Lung (tissue), 12 donors: ENCODE data around the gene FNIP1. TPM values are rescaled to one million over a fixed set of nuclear protein-coding genes. Genes with fewer than 3 reads are reported as not detected.

Source experiments
- ATAC-seq: fragments of 200-7000 bp; cut with Tn5 transposase; one replicate; pipeline ENCODE4 v1.9.1; 2020; ENCODE audit warnings: moderate number of reproducible peaks; ENCODE audit not compliant: insufficient read depth, low FRiP score
- DNase-seq, 3 donors: peaks; one replicate each; pipeline ENCODE4 v3.0.0-alpha.2; 2013 to 2017
- H3K27ac ChIP-seq, 2 donors: one replicate each; pipeline ENCODE4 v1.5.1; 2013; ENCODE audit warnings: mild to moderate bottlenecking in 2 of 2, moderate library complexity in 2 of 2, control low read depth in 1 of 2, inconsistent platforms in 1 of 2, low read depth in 1 of 2, low read length in 1 of 2
- H3K27me3 ChIP-seq, 3 donors: one replicate each; pipeline ENCODE4 v1.5.1; 2013; ENCODE audit warnings: low read length in 2 of 3; ENCODE audit not compliant: control insufficient read depth in 3 of 3, insufficient read depth in 3 of 3
- H3K36me3 ChIP-seq, 4 donors: one replicate each; pipeline ENCODE4 v1.5.1; 2013; ENCODE audit warnings: low read length in 4 of 4, mild to moderate bottlenecking in 1 of 4, moderate library complexity in 1 of 4; ENCODE audit not compliant: control insufficient read depth in 4 of 4, insufficient read depth in 4 of 4
- H3K4me1 ChIP-seq, 5 donors: one replicate each; pipeline ENCODE4 v1.5.1; 2013; ENCODE audit warnings: low read length in 5 of 5, mild to moderate bottlenecking in 2 of 5, moderate library complexity in 1 of 5; ENCODE audit not compliant: control insufficient read depth in 5 of 5, insufficient read depth in 5 of 5
- H3K4me3 ChIP-seq: one replicate; pipeline ENCODE4 v1.5.1; 2013; ENCODE audit warnings: mild to moderate bottlenecking, control low read depth, moderate library complexity
- H3K9ac ChIP-seq, 2 donors: one replicate each; pipeline ENCODE4 v1.5.1; 2013; ENCODE audit warnings: low read length in 2 of 2, control low read depth in 1 of 2; ENCODE audit not compliant: insufficient read depth in 1 of 2
- H3K9me3 ChIP-seq, 4 donors: one replicate each; pipeline ENCODE4 v1.5.1; 2013; ENCODE audit warnings: low read length in 3 of 4, mild to moderate bottlenecking in 1 of 4, moderate library complexity in 1 of 4; ENCODE audit not compliant: control insufficient read depth in 4 of 4, insufficient read depth in 3 of 4
- CTCF ChIP-seq: IDR thresholded peaks from 2 replicates; pipeline ENCODE4 v1.5.1; 2012; ENCODE audit warnings: mild to moderate bottlenecking; ENCODE audit errors: control extremely low read depth, extremely low read depth
- WGBS, 2 donors: extraction: QIAGEN DNeasy Blood & Tissue Kit; methylation state at CpG; one replicate each; pipeline ENCODE4 v1.1.7; 2013; 5-methylcytosine and 5-hydroxymethylcytosine counted together
- polyA plus RNA-seq, 2 donors: library from polyadenylated mRNA; stranded (reverse); fragments of 200-250 nt; gene quantifications; one replicate each; pipeline ENCODE4 v1.2.1, GENCODE V29; 2013
- total RNA-seq, 2 donors: library from RNA; depleted of rRNA in 1 of 2; stranded (reverse); fragments of >200 nt in 1 of 2; gene quantifications; one replicate each; pipeline ENCODE4 v1.2.1, GENCODE V29; 2014 to 2021
- donor health status: control.
- donor health status: control.
- donor health status: Bipolar disorder and iron deficiency.
- donor health status: healthy.
- donor health status: DM: yes; HTN: yes; CAD: no.

Gene FNIP1
- total and polyA plus RNA-seq, 4 donors, result 5.0 to 98.3 (median 22.6) TPM

GRCh38 chr5:131610198-131611063 lies 186.4 kb downstream of the FNIP1 start:
- no peak for ATAC-seq
- no peaks in the 10 kb centered on the region for H3K9me3 ChIP-seq
- no peak for TF ChIP-seq CTCF
- H3K27me3 ChIP-seq, result no peaks in the 10 kb centered on the region
- no peak overlapping the region for H3K4me3 ChIP-seq
- DNase-seq, result peak in 1 of 3 donors; percentile 17
- H3K27ac ChIP-seq, result no peak overlapping the region
- 76 to 93% methylated on average over 6 of the region's 6 CpGs for WGBS, 2 donors
- peaks cover 4 to 43% (median 13%) of the 10 kb centered on the region in 5 donors for H3K4me1 ChIP-seq
- H3K9ac ChIP-seq, result no peak overlapping the region
- H3K36me3 ChIP-seq, result peaks cover 0 to 3% (median 0%) of the 10 kb centered on the region in 4 donors

- no peak overlapping the region for H3K9ac ChIP-seq
- 92% methylated on average over 1 of the region's 1 CpG for WGBS, 2 donors
- H3K9me3 ChIP-seq, result no peaks in the 10 kb centered on the region
- H3K36me3 ChIP-seq, result peaks cover 0 to 3% (median 0%) of the 10 kb centered on the region in 4 donors
- no peak overlapping the region for H3K4me3 ChIP-seq
- no peak for ATAC-seq
- no peak for DNase-seq
- TF ChIP-seq CTCF, result no peak
- no peak overlapping the region for H3K27ac ChIP-seq
- H3K4me1 ChIP-seq, result peaks cover 4 to 36% (median 13%) of the 10 kb centered on the region in 5 donors
- H3K27me3 ChIP-seq, result no peaks in the 10 kb centered on the region
These were observed 187.0 kb downstream of the FNIP1 start for GRCh38 chr5:131609774-131610173.

GRCh38 chr5:131608597-131608996 lies 188.2 kb downstream of the FNIP1 start:
- Histone ChIP-seq H3K4me3 (no peak overlapping the region), H3K9me3 (no peaks in the 10 kb centered on the region), H3K9ac (no peak overlapping the region), H3K27ac (no peak overlapping the region), H3K4me1 (peaks cover 4 to 32% (median 13%) of the 10 kb centered on the region in 5 donors), H3K27me3 (no peaks in the 10 kb centered on the region), H3K36me3 (peaks cover 0 to 3% (median 0%) of the 10 kb centered on the region in 4 donors)
- DNase-seq (no peak), ATAC-seq (no peak)
- no peak for TF ChIP-seq CTCF
- 77 to 78% methylated on average over 5 of the region's 5 CpGs for WGBS, 2 donors
